ENCODE results near the gene RCCD1. TPM values are rescaled to one million over a fixed set of nuclear protein-coding genes. Genes with fewer than 3 reads are reported as not detected.
A peak's percentile ranks its signal among the peaks of the same experiment; 100 is the strongest.

RCCD1 gene
- total RNA-seq, 1 experiment from 2014 or later: 22.8 TPM

DNA sequence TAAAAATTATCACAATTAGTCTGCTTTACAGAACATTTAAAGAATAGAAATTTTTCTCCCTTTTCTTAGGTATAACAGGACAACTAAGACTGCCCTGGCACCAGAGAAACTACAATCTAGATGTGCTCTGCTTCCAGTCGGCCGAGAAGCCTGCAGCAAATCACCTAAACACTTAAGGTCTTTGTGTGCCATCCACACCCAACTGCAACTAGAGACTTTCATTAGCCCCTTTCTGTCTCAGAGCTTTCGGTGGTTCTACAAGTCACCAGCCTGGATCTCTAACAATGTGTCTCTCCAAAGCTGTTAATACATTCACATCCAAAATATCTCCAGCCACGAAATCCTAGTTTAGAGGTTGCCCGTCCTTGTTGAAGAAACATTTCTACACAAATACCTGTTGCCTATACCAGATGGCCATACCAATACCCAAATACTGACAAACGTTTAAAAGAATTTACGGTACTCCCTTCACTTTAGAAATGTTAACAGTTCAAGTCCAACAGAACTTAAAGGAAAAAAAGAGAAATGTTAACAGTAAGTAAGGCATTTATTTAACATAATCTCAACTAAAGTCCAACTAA, 33.0 kb downstream of the RCCD1 start:
- Histone ChIP-seq H3K9me3 (ENCODE audit: control insufficient read depth, low read depth, low read length) (no peaks in the 10 kb centered on the region), H3K4ac (ENCODE audit: low read depth, low read length) (no peak overlapping the region), H3K14ac (ENCODE audit: insufficient read depth, low read length) (no peak overlapping the region), H2BK120ac (ENCODE audit: low read depth, low read length, poor library complexity, severe bottlenecking) (no peak overlapping the region), H2BK12ac (ENCODE audit: insufficient read length, low read depth, low read length) (no peak overlapping the region), H3K4me2 (ENCODE audit: insufficient read depth, insufficient read length, low read length) (no peak overlapping the region), H4K8ac (replicated peaks; ENCODE audit: insufficient read length, low read depth, low read length) (no peak overlapping the region), H4K5ac (ENCODE audit: insufficient read length, low read depth, low read length) (no peak overlapping the region), H4K20me1 (ENCODE audit: control insufficient read depth, insufficient read depth, insufficient read length) (no peaks in the 10 kb centered on the region), H2BK15ac (ENCODE audit: low read depth, low read length) (no peak overlapping the region), H3K23ac (ENCODE audit: insufficient read length, low read depth, low read length) (no peak overlapping the region), H3K27ac (ENCODE audit: insufficient read length, low read depth, low read length) (no peak overlapping the region), H3K79me1 (ENCODE audit: insufficient read depth, low read depth, low read length, poor library complexity, severe bottlenecking) (peaks cover 20% of the 10 kb centered on the region), H2BK20ac (ENCODE audit: low read depth, low read length, poor library complexity, severe bottlenecking) (no peak overlapping the region), H3K18ac (ENCODE audit: insufficient read length, low read depth, low read length) (no peak overlapping the region), H3K4me1 (ENCODE audit: insufficient read depth, low read length) (no peaks in the 10 kb centered on the region), H2AFZ (ENCODE audit: low read length) (no peak overlapping the region), H3K23me2 (ENCODE audit: insufficient read length, low read depth, low read length, poor library complexity, severe bottlenecking) (no peaks in the 10 kb centered on the region), H3K56ac (ENCODE audit: insufficient read length, low read depth, low read length) (no peak overlapping the region), H2AK5ac (ENCODE audit: insufficient read length, low read length) (no peak overlapping the region), H3K79me2 (ENCODE audit: insufficient read depth, low read length) (peaks cover 45% of the 10 kb centered on the region), H3K27me3 (ENCODE audit: insufficient read depth, low read length) (no peaks in the 10 kb centered on the region), H3K9ac (ENCODE audit: extremely low read depth, insufficient read length, low read length) (no peak overlapping the region), H4K91ac (ENCODE audit: insufficient read length, low read depth, low read length) (no peak overlapping the region), H3T11ph (ENCODE audit: low read length) (no peak overlapping the region), H2BK5ac (ENCODE audit: insufficient read length, low read length) (no peak overlapping the region)
- Mint-ChIP-seq H3K4me1 (peaks cover 24% of the 10 kb centered on the region in 2 experiments), H3K9me3 (no peaks in the 10 kb centered on the region), H3K36me3 (ENCODE audit: insufficient read depth in 1 of 3, low read depth in 3 of 3) (peaks cover 15 to 27% (median 21%) of the 10 kb centered on the region in 3 experiments), H3K4me3 (no peak overlapping the region), H3K27me3 (ENCODE audit: low read depth) (no peaks in the 10 kb centered on the region; the same call in 1 of the 2 replicates), H3K27ac (peak overlapping the region in 2 of 3 experiments; percentile 45 to 66; a peak in 3 of 7 replicates)
- TF ChIP-seq, protein P1, sequence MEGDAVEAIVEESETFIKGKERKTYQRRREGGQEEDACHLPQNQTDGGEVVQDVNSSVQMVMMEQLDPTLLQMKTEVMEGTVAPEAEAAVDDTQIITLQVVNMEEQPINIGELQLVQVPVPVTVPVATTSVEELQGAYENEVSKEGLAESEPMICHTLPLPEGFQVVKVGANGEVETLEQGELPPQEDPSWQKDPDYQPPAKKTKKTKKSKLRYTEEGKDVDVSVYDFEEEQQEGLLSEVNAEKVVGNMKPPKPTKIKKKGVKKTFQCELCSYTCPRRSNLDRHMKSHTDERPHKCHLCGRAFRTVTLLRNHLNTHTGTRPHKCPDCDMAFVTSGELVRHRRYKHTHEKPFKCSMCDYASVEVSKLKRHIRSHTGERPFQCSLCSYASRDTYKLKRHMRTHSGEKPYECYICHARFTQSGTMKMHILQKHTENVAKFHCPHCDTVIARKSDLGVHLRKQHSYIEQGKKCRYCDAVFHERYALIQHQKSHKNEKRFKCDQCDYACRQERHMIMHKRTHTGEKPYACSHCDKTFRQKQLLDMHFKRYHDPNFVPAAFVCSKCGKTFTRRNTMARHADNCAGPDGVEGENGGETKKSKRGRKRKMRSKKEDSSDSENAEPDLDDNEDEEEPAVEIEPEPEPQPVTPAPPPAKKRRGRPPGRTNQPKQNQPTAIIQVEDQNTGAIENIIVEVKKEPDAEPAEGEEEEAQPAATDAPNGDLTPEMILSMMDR (conservative IDR thresholded peaks at IDR 0.05): no peak
- no peak for DNase-seq
- WGBS (ENCODE audit: extremely low coverage, insufficient read length, low lambda C conversion rate): no CpG with 5 or more reads among the region's 7 CpGs

Measured in H9 (cell line).